ENCODE results near the gene ZFP91.
"Not testable (repeated sequence)": the region's sequence is repeated elsewhere in the genome, so short reads cannot be mapped to it uniquely, and the experiment has no call there.

Gene ZFP91

DNA sequence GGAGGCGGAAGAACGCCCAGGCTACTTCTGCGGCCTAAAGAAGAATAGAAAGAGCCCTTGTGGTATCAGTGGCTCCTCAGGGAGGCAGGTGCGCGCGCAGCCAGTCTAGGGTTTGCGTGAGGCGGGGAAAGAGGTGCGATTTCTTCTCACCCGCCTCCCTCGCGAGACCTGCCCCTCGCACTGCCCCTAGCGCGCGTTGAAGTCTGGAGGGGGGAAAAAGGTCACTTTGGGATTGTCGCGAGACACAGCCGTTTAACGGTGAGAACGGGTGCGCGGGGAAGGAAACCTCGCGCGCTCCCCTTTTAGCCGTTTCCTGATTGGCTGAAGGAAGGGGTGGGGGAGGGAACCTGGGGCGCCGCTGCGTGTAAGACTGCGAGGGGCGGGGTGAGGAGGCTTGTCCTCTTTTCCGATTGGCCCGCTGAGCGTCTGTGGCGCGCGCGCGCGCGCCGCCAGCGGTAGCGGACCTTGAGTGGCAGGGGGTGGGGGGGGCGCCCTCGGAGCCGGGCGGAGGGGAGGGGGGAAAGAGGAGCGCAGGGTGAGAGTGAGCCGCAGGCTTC, at the start of gene ZFP91:
ZFP91 (plus strand) TSS at position 429 of the 557 bp plus-strand sequence. CDS start 219 bp downstream, outside the sequence.
- Mint-ChIP-seq H3K27ac (peak within 1 kb of the TSS; percentile 100), H3K4me3 (peak within 1 kb of the TSS; percentile 78 to 93), H3K27me3 (no peaks in the 10 kb centered on the region), H3K4me1 (peaks cover 50% of the 10 kb centered on the region), H3K9me3 (no peaks in the 10 kb centered on the region)
- DNase-seq = peak; percentile 91 to 95
- peak; percentile 52 for ATAC-seq

DNA sequence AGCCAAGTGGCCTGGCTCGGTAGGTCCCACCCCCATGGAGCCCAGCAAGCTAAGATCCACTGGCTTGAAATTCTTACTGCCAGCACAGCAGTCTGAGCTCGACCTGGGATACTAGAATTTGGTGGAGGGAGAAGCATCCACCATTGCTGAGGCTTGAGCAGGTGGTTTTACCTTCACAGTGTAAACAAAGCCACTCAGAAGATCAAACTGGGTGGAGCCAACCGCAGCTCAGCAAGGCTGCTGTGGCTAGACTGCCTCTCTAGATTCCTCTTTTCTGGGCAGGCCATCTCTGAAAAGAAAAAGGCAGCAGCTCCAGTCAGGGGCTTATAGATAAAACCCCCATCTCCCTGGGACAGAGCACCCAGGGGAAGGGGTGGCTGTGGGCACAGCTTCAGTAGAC, 48.6 kb upstream of the ZFP91 start:
- no peaks in the 10 kb centered on the region for H3K9me3 Mint-ChIP-seq
- H3K27ac Mint-ChIP-seq = no peak overlapping the region
- H3K4me1 Mint-ChIP-seq = peaks cover 63% of the 10 kb centered on the region
- no peaks in the 10 kb centered on the region for H3K27me3 Mint-ChIP-seq
- no peak overlapping the region for H3K4me3 Mint-ChIP-seq
- peak; percentile 41 for ATAC-seq
- DNase-seq = no peak

DNA sequence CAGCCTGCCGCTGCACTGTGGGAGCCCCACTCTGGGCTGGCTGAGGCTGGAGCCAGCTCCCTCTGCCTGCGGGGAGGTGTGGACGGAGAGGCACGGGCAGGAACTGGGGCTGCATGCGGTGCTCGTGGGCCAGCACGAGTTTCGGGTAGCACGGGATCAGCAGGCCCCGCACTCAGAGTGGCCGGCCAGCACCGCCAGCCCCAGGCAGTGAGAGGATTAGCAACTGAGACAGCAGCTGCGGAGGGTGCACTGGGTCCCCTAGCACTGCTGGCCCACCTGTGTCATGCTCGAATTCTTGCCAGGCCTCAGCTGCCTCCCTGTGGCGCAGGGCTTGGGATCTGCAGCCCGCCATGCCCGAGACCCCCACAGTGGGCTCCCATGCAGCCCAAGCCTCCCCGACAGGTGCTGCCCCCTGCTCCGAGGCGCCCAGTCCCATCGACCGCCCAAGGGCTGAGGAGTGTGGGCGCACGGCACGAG, 47.0 kb upstream of the ZFP91 start:
- DNase-seq (no peak), ATAC-seq (peak; percentile 35)
- Mint-ChIP-seq H3K27ac (peak overlapping the region in 1 of 2 donors; percentile 43), H3K4me3 (no peak overlapping the region), H3K4me1 (peaks cover 61% of the 10 kb centered on the region), H3K27me3 (no peaks in the 10 kb centered on the region), H3K9me3 (peaks cover 0 to 7% of the 10 kb centered on the region in 2 donors)

DNA sequence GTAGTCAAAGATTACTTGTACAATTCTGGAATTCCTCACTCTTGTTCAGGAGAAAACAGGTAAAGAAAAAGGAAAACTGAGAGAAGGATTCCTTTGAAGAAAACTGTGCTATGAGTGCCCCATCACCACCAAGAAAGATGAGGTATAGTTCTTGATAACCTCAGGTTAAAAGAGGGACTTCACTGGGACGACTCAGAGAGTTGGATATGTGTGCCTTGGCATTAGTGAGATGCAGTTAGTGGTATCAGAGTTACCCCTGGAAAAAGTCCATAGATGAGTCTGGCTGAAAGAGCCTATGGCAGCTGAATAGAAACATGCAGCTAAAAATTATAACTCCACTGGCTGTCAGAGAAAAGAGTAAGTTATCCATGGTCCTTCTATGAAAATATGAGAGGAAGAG, 32.0 kb upstream of the ZFP91 start:
- Mint-ChIP-seq H3K4me1 (peaks cover 29% of the 10 kb centered on the region), H3K27me3 (no peaks in the 10 kb centered on the region), H3K27ac (no peak overlapping the region), H3K4me3 (no peak overlapping the region), H3K9me3 (no peaks in the 10 kb centered on the region)
- no peak for DNase-seq
- no peak for ATAC-seq

- no peak for ATAC-seq
- Mint-ChIP-seq H3K4me1 (peaks cover 20% of the 10 kb centered on the region), H3K27me3 (no peaks in the 10 kb centered on the region), H3K9me3 (no peaks in the 10 kb centered on the region), H3K4me3 (no peak overlapping the region), H3K27ac (no peak overlapping the region)
- DNase-seq = no peak
Measured at GRCh38 chr11:58549644-58550043, 29.2 kb upstream of the ZFP91 start.

DNA sequence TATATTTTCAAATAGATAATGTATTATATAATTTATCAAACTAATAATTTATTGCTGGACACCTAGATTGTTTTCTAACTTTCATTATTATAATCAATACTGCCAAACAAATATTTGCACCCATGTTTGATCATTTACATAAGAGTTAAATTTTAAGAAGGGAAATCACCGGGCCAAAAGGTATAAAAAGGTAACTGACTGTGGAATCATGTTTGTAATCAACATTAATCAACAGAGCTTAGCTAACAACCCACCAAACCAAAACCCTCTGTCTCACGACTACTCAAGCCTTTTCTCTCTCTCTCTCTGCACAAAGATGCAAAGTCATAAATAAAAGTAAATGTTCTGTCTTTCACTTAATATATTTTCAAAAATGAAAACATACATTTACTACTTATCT, 18.0 kb upstream of the ZFP91 start:
- Mint-ChIP-seq H3K4me3 (no peak overlapping the region), H3K4me1 (peaks cover 61% of the 10 kb centered on the region), H3K27me3 (no peaks in the 10 kb centered on the region), H3K27ac (peak overlapping the region in 1 of 2 donors; percentile 74), H3K9me3 (no peaks in the 10 kb centered on the region)
- ATAC-seq (no peak), DNase-seq (no peak)

- ATAC-seq = no peak
- Mint-ChIP-seq H3K9me3 (no peaks in the 10 kb centered on the region), H3K27me3 (no peaks in the 10 kb centered on the region), H3K4me3 (no peak overlapping the region), H3K4me1 (peaks cover 61% of the 10 kb centered on the region), H3K27ac (peak overlapping the region in 1 of 2 donors; percentile 44)
- DNase-seq = no peak
Measured at GRCh38 chr11:58561394-58562098, 17.3 kb upstream of the ZFP91 start.

DNA sequence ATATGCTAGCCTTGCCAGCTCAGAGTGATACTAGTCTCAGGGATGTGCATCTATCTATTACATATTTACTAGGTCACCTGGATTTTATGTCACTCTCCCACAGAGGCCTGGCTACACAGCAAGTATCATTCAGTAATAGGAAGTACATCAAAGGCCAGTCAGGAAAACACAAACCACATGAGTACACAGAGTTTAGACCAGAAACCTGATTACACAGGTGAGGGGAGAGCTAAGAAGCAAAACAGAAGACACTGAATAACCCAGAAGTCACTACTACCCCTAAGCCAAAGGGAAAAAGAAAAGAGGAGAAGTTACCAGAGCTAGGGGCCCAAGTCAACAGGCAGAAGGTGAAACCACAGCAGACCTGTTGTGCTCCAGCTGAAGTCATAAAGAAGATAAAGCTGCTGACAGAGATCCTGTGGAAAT, 16.5 kb upstream of the ZFP91 start:
- ATAC-seq (peak; percentile 81), DNase-seq (no peak)
- no peaks in the 10 kb centered on the region for H3K9me3 Mint-ChIP-seq
- H3K27me3 Mint-ChIP-seq = no peaks in the 10 kb centered on the region
- peaks cover 56% of the 10 kb centered on the region for H3K4me1 Mint-ChIP-seq
- peak overlapping the region; percentile 48 to 49 for H3K4me3 Mint-ChIP-seq
- peak overlapping the region; percentile 49 to 91 for H3K27ac Mint-ChIP-seq

GRCh38 chr11:58564231-58564630, 14.6 kb upstream of the ZFP91 start:
- Mint-ChIP-seq H3K27ac (peak overlapping the region; percentile 73 to 81), H3K9me3 (no peaks in the 10 kb centered on the region), H3K27me3 (no peaks in the 10 kb centered on the region), H3K4me1 (peaks cover 61% of the 10 kb centered on the region), H3K4me3 (no peak overlapping the region)
- DNase-seq (no peak), ATAC-seq (no peak)

DNA sequence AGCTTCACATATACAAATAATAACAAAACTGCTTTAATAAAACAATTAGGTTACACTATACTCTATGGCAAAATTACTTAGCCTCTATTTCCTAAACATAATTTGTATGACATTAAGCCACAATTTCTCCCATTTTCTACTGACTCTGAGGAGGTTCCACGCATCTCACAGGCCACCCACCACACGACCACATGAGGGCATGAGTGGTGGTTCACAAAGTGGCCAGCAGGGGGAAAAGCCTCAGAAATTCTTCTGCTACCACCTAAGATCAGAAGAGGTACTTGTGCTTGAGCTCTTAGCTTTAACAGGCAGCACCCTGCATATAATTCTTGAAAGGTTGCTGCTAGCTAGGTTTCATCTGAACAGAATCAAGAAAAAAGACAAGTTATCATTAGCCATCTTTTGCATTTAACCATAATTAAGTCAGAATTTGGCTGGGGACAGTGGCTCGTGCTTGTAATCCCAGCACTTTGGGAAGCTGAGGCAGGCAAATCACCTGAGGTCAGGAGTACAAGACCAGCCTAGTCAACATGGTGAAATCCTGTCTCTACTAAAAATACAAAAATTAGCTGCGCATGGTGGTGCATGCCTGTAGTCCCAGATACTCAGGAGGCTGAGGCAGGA, 10.9 kb upstream of the ZFP91 start:
- Mint-ChIP-seq H3K4me3 (peak overlapping the region; percentile 58 to 75), H3K4me1 (peaks cover 58% of the 10 kb centered on the region), H3K27me3 (no peaks in the 10 kb centered on the region), H3K9me3 (no peaks in the 10 kb centered on the region), H3K27ac (peak overlapping the region in 1 of 2 donors; percentile 4)
- peak; percentile 70 to 78 for DNase-seq
- peak; percentile 97 for ATAC-seq

GRCh38 chr11:58572906-58573305, 6.0 kb upstream of the ZFP91 start:
- not testable (repeated sequence) for ATAC-seq
- H3K27ac Mint-ChIP-seq = peak overlapping the region; percentile 97 to 98

GRCh38 chr11:58573451-58574104, 5.3 kb upstream of the ZFP91 start:
- DNase-seq (peak; percentile 58 to 75), ATAC-seq (peak; percentile 52)
- H3K9me3 Mint-ChIP-seq = no peaks in the 10 kb centered on the region
- H3K27ac Mint-ChIP-seq = peak overlapping the region; percentile 97 to 98
- H3K4me1 Mint-ChIP-seq = peaks cover 42% of the 10 kb centered on the region
- peak overlapping the region; percentile 78 to 93 for H3K4me3 Mint-ChIP-seq
- H3K27me3 Mint-ChIP-seq = no peaks in the 10 kb centered on the region

More at GRCh38 chr11:58572906-58573305, 6.0 kb upstream of the ZFP91 start:
- Mint-ChIP-seq H3K4me1 (peaks cover 45% of the 10 kb centered on the region), H3K4me3 (peak overlapping the region; percentile 78 to 93)
- H3K27me3 Mint-ChIP-seq, H3K9me3 Mint-ChIP-seq: not testable (repeated sequence)
- peak in 1 of 2 donors; percentile 26 for DNase-seq

- Mint-ChIP-seq H3K9me3 (no peaks in the 10 kb centered on the region), H3K4me3 (peak overlapping the region; percentile 78 to 93), H3K27me3 (no peaks in the 10 kb centered on the region), H3K4me1 (peaks cover 34% of the 10 kb centered on the region), H3K27ac (peak overlapping the region; percentile 97 to 98)
- ATAC-seq (no peak), DNase-seq (no peak)
Measured at GRCh38 chr11:58574881-58575280, 4.0 kb upstream of the ZFP91 start.

GRCh38 chr11:58575377-58576020, 3.4 kb upstream of the ZFP91 start, which contains the start of gene LPXN:
LPXN (minus strand) TSS chr11:58575856; CDS start chr11:58575772, 84 bp downstream.
- ATAC-seq (no peak), DNase-seq (peak; percentile 45 to 58)
- Mint-ChIP-seq H3K27ac (peak within 1 kb of the TSS; percentile 100), H3K9me3 (no peaks in the 10 kb centered on the region), H3K4me3 (peak within 1 kb of the TSS; percentile 78 to 93), H3K4me1 (peaks cover 30% of the 10 kb centered on the region), H3K27me3 (no peaks in the 10 kb centered on the region)

DNA sequence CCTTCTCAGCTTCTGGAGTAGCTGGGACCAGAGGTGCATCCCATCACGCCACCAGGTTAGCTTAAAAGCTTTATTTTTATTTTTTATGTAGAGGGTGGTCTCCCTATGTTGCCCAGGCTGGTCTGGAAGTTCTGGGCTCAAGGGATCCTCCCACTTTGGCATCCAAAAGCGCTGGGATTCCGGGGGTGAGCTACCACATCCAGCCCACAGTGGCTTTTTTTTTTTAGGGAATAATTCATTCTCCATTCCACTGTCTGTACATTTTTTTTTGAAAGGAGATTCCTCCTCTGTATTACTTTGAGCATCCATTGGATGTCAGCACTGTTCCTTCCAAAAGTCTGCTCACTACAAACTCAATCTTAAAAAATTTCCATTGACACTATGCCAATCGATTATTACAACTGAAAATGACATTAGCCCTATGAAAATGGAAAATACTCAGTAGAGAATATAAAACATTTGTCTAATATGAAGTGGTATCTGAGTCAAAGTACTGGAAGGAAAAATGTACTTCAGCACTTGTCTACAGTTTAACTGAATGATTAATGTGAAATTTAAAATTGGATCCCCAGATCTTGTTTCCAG, 1.9 kb upstream of the ZFP91 start:
- Mint-ChIP-seq H3K9me3 (no peaks in the 10 kb centered on the region), H3K4me3 (peak overlapping the region; percentile 78 to 93), H3K27me3 (no peaks in the 10 kb centered on the region), H3K4me1 (peaks cover 35% of the 10 kb centered on the region), H3K27ac (peak overlapping the region; percentile 100)
- no peak for ATAC-seq
- no peak for DNase-seq

Data from stimulated activated naive CD8-positive, alpha-beta T cell treated with anti-CD3 and anti-CD28 coated beads, Interleukin-15, amount 100 ng/mL, for 72 hours (primary cell).